Measurements from ENCODE around the gene RFK. TPM values are rescaled to one million over a fixed set of nuclear protein-coding genes. Genes with fewer than 3 reads are reported as not detected.

Gene RFK
- total RNA-seq, 1 experiment from 2014 or later: 12.0 TPM

- no peak overlapping the region for H4K5ac ChIP-seq (ENCODE audit: insufficient read length, low read depth, low read length)
- H3K27ac ChIP-seq (ENCODE audit: insufficient read length, low read depth, low read length): no peak overlapping the region
- no peak overlapping the region for H4K91ac ChIP-seq (ENCODE audit: insufficient read length, low read depth, low read length)
- no peak overlapping the region for H4K8ac ChIP-seq (replicated peaks; ENCODE audit: insufficient read length, low read depth, low read length)
- H2BK15ac ChIP-seq (ENCODE audit: low read depth, low read length): no peak overlapping the region
- no peaks in the 10 kb centered on the region for H3K79me2 ChIP-seq (ENCODE audit: insufficient read depth, low read length)
- no peak overlapping the region for H3K4ac ChIP-seq (ENCODE audit: low read depth, low read length)
- Mint-ChIP-seq H3K4me3 (no peak overlapping the region), H3K9me3 (no peaks in the 10 kb centered on the region), H3K27me3 (ENCODE audit: low read depth) (no peaks in the 10 kb centered on the region), H3K27ac (no peak overlapping the region), H3K36me3 (ENCODE audit: insufficient read depth in 1 of 3, low read depth in 3 of 3) (no peaks in the 10 kb centered on the region), H3K4me1 (peaks cover 7% of the 10 kb centered on the region in 2 experiments)
- H2AK5ac ChIP-seq (ENCODE audit: insufficient read length, low read length): no peak overlapping the region
- H2AFZ ChIP-seq (ENCODE audit: low read length): no peak overlapping the region
- no peak overlapping the region for H2BK20ac ChIP-seq (ENCODE audit: low read depth, low read length, poor library complexity, severe bottlenecking)
- H3K23ac ChIP-seq (ENCODE audit: insufficient read length, low read depth, low read length): no peak overlapping the region
- no peak for DNase-seq
- H3K56ac ChIP-seq (ENCODE audit: insufficient read length, low read depth, low read length): no peak overlapping the region
- H3K79me1 ChIP-seq (ENCODE audit: insufficient read depth, low read depth, low read length, poor library complexity, severe bottlenecking): no peaks in the 10 kb centered on the region
- no peak overlapping the region for H2BK120ac ChIP-seq (ENCODE audit: low read depth, low read length, poor library complexity, severe bottlenecking)
- no peaks in the 10 kb centered on the region for H3K23me2 ChIP-seq (ENCODE audit: insufficient read length, low read depth, low read length, poor library complexity, severe bottlenecking)
- H2BK12ac ChIP-seq (ENCODE audit: insufficient read length, low read depth, low read length): no peak overlapping the region
- H3K4me1 ChIP-seq (ENCODE audit: insufficient read depth, low read length): no peaks in the 10 kb centered on the region
- no CpG with 5 or more reads among the region's 3 CpGs for whole genome bisulfite sequencing (ENCODE audit: extremely low coverage, insufficient read length, low lambda C conversion rate)
- H3T11ph ChIP-seq (ENCODE audit: low read length): no peak overlapping the region
- no peak overlapping the region for H3K18ac ChIP-seq (ENCODE audit: insufficient read length, low read depth, low read length)
- H3K27me3 ChIP-seq (ENCODE audit: insufficient read depth, low read length): no peaks in the 10 kb centered on the region
- no peaks in the 10 kb centered on the region for H3K9me3 ChIP-seq (ENCODE audit: control insufficient read depth, low read depth, low read length)
- no peak overlapping the region for H3K4me2 ChIP-seq (ENCODE audit: insufficient read depth, insufficient read length, low read length)
- H2BK5ac ChIP-seq (ENCODE audit: insufficient read length, low read length): no peak overlapping the region
- no peaks in the 10 kb centered on the region for H4K20me1 ChIP-seq (ENCODE audit: control insufficient read depth, insufficient read depth, insufficient read length)
- H3K14ac ChIP-seq (ENCODE audit: insufficient read depth, low read length): no peak overlapping the region
- no peak overlapping the region for H3K9ac ChIP-seq (ENCODE audit: extremely low read depth, insufficient read length, low read length)
- TF ChIP-seq, protein P1, sequence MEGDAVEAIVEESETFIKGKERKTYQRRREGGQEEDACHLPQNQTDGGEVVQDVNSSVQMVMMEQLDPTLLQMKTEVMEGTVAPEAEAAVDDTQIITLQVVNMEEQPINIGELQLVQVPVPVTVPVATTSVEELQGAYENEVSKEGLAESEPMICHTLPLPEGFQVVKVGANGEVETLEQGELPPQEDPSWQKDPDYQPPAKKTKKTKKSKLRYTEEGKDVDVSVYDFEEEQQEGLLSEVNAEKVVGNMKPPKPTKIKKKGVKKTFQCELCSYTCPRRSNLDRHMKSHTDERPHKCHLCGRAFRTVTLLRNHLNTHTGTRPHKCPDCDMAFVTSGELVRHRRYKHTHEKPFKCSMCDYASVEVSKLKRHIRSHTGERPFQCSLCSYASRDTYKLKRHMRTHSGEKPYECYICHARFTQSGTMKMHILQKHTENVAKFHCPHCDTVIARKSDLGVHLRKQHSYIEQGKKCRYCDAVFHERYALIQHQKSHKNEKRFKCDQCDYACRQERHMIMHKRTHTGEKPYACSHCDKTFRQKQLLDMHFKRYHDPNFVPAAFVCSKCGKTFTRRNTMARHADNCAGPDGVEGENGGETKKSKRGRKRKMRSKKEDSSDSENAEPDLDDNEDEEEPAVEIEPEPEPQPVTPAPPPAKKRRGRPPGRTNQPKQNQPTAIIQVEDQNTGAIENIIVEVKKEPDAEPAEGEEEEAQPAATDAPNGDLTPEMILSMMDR (conservative IDR thresholded peaks at IDR 0.05): no peak
Observed at GRCh38 chr9:76405340-76405739, 11.1 kb upstream of the RFK start.
